GM12891 (cell line): ENCODE data around the gene SEC14L3.

Source experiments
- PAX5 ChIP-seq: IDR thresholded peaks from 2 replicates; pipeline ENCODE4 v1.6.1; 2011; ENCODE audit warnings: low read length, moderate library complexity, mild to moderate bottlenecking; ENCODE audit not compliant: insufficient read depth, severe bottlenecking
- POLR2A ChIP-seq: IDR thresholded peaks from 2 replicates; pipeline ENCODE4 v1.6.1; 2011; ENCODE audit warnings: low read depth, low read length, control low read depth
- POLR2AphosphoS5 ChIP-seq: IDR thresholded peaks from 2 replicates; pipeline ENCODE4 v1.6.1; 2011; ENCODE audit warnings: low read depth, low read length, control low read depth
- POU2F2 ChIP-seq: IDR thresholded peaks from 2 replicates; pipeline ENCODE4 v1.6.1; 2011; ENCODE audit warnings: low read depth, mild to moderate bottlenecking, control low read depth, low read length, moderate library complexity
- SPI1 ChIP-seq: IDR thresholded peaks from 2 replicates; pipeline ENCODE4 v1.6.1; 2011; ENCODE audit warnings: low read depth, low read length, control low read depth
- TAF1 ChIP-seq: IDR thresholded peaks from 2 replicates; pipeline ENCODE4 v1.6.1; 2011; ENCODE audit warnings: low read depth, low read length, control low read depth

DNA sequence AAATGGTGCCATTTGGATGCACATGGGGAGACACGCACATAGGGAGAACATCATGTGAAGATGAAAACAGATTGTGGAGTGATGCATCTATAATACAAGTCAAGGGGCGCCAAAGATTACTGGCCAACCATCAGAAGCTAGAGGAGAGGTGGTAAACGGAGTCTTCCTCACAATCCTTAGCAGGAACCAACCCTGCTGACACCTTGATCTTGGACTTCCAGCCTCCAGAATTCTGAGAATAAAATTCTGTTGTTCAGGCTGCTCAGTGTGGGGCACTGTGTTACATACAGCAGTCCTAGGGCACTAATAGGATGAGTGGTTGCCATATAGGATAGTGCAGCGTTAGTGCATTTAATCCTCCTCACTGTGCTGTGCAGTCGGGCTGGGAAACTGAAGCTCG is 41.6 kb upstream of the SEC14L3 start:
- TF ChIP-seq POLR2AphosphoS5 (no peak), POLR2A (no peak), SPI1 (no peak), TAF1 (no peak), PAX5 (no peak), POU2F2 (no peak)
